NCI-H526 (cell line): ENCODE data around the gene SGPP2.

ENCODE experiments used
- DNase-seq, 2 experiments: peaks; one replicate each; lab custom pipeline; 2025; lab: John Stamatoyannopoulos, UW

Gene SGPP2

GRCh38 chr2:222470802-222471468 is 46.6 kb downstream of the SGPP2 start:
- DNase-seq = no peak

GRCh38 chr2:222477962-222478608 is 53.7 kb downstream of the SGPP2 start:
- DNase-seq = no peak

GRCh38 chr2:222479859-222480258 is 55.5 kb downstream of the SGPP2 start:
- no peak for DNase-seq

- no peak for DNase-seq
Observed at GRCh38 chr2:222480497-222480896, 56.2 kb downstream of the SGPP2 start.

- DNase-seq = no peak
Observed at GRCh38 chr2:222481941-222482340, 57.6 kb downstream of the SGPP2 start.

GRCh38 chr2:222483513-222484039 is 59.2 kb downstream of the SGPP2 start:
- DNase-seq = peak in 1 of 2 experiments; percentile 8

GRCh38 chr2:222485367-222486211 is 61.2 kb downstream of the SGPP2 start:
- DNase-seq = no peak

- DNase-seq = no peak
Observed at GRCh38 chr2:222490131-222490530, 65.8 kb downstream of the SGPP2 start.

- DNase-seq = no peak
Observed at GRCh38 chr2:222492683-222493082, 68.3 kb downstream of the SGPP2 start.

GRCh38 chr2:222494104-222494739 is 69.9 kb downstream of the SGPP2 start:
- no peak for DNase-seq

- DNase-seq = no peak
Observed at GRCh38 chr2:222495388-222495787, 71.0 kb downstream of the SGPP2 start.

GRCh38 chr2:222499226-222499625 is 74.9 kb downstream of the SGPP2 start:
- no peak for DNase-seq

- no peak for DNase-seq
Observed at GRCh38 chr2:222504191-222504590, 79.8 kb downstream of the SGPP2 start.

GRCh38 chr2:222504719-222505118 is 80.4 kb downstream of the SGPP2 start:
- no peak for DNase-seq

- DNase-seq = no peak
Observed at GRCh38 chr2:222506230-222506935, 82.0 kb downstream of the SGPP2 start.

GRCh38 chr2:222514901-222515300 is 90.6 kb downstream of the SGPP2 start:
- DNase-seq = no peak

- DNase-seq = no peak
Observed at GRCh38 chr2:222518570-222519381, 94.4 kb downstream of the SGPP2 start.

- no peak for DNase-seq
Observed at GRCh38 chr2:222521099-222521498, 96.8 kb downstream of the SGPP2 start.

- no peak for DNase-seq
Observed at GRCh38 chr2:222522082-222522481, 97.7 kb downstream of the SGPP2 start.

- no peak for DNase-seq
Observed at GRCh38 chr2:222523783-222524544, 99.6 kb downstream of the SGPP2 start.
